Measurements from ENCODE around the gene TUT7. TPM values are rescaled to one million over a fixed set of nuclear protein-coding genes. Genes with fewer than 3 reads are reported as not detected.

The TUT7 gene
- total and polyA plus RNA-seq, 5 donors from 2014 or later = 17.3 to 75.4 (median 23.5) TPM

- H3K4me1 Mint-ChIP-seq = peaks cover 33 to 54% (median 42%) of the 10 kb centered on the region in 4 donors
- H3K4me3 ChIP-seq (ENCODE audit: low read depth, low read length) = no peak overlapping the region
Measured at GRCh38 chr9:86342269-86342668, 11.9 kb downstream of the TUT7 start.

GRCh38 chr9:86341007-86341491, 13.2 kb downstream of the TUT7 start:
- Histone ChIP-seq H3K4me1 (ENCODE audit: control insufficient read depth, insufficient read depth, low read length, poor library complexity, severe bottlenecking) (peaks cover 23% of the 10 kb centered on the region), H3K27ac (ENCODE audit: insufficient read depth, low read length, poor library complexity, severe bottlenecking) (no peak overlapping the region), H3K27me3 (ENCODE audit: control insufficient read depth, insufficient read depth, low read length) (no peaks in the 10 kb centered on the region), H3K9me3 (ENCODE audit: control insufficient read depth in 2 of 2, low read length in 2 of 2) (no peaks in the 10 kb centered on the region), H3K4me3 (ENCODE audit: low read depth, low read length) (no peak overlapping the region), H3K36me3 (ENCODE audit: control insufficient read depth, insufficient read depth, low read length) (peaks cover 94% of the 10 kb centered on the region)
- H3K27me3 Mint-ChIP-seq = no peaks in the 10 kb centered on the region
- H3K9me3 Mint-ChIP-seq = no peaks in the 10 kb centered on the region
- H3K27ac Mint-ChIP-seq = peak overlapping the region in 1 of 3 donors; percentile 76
- peaks cover 56% of the 10 kb centered on the region for H3K36me3 Mint-ChIP-seq
- H3K4me3 Mint-ChIP-seq = peak overlapping the region in 1 of 4 donors; percentile 42
- DNase-seq = no peak
- no peak for ATAC-seq (ENCODE audit: low read depth in 2 of 2)
- peaks cover 28 to 45% (median 35%) of the 10 kb centered on the region in 4 donors for H3K4me1 Mint-ChIP-seq

More at GRCh38 chr9:86342269-86342668, 11.9 kb downstream of the TUT7 start:
- Histone ChIP-seq H3K36me3 (ENCODE audit: control insufficient read depth, insufficient read depth, low read length) (peaks cover 84% of the 10 kb centered on the region), H3K27me3 (ENCODE audit: control insufficient read depth, insufficient read depth, low read length) (no peaks in the 10 kb centered on the region), H3K27ac (ENCODE audit: insufficient read depth, low read length, poor library complexity, severe bottlenecking) (no peak overlapping the region), H3K9me3 (ENCODE audit: control insufficient read depth in 2 of 2, low read length in 2 of 2) (no peaks in the 10 kb centered on the region), H3K4me1 (ENCODE audit: control insufficient read depth, insufficient read depth, low read length, poor library complexity, severe bottlenecking) (peaks cover 31% of the 10 kb centered on the region)
- H3K9me3 Mint-ChIP-seq = no peaks in the 10 kb centered on the region
- H3K36me3 Mint-ChIP-seq = peaks cover 48% of the 10 kb centered on the region
- DNase-seq (no peak), ATAC-seq (ENCODE audit: low read depth in 2 of 2) (no peak)
- H3K4me3 Mint-ChIP-seq = no peak overlapping the region
- H3K27me3 Mint-ChIP-seq = no peaks in the 10 kb centered on the region
- no peak overlapping the region for H3K27ac Mint-ChIP-seq

- H3K9me3 Mint-ChIP-seq = no peaks in the 10 kb centered on the region
- H3K36me3 Mint-ChIP-seq = peaks cover 58% of the 10 kb centered on the region
- no peaks in the 10 kb centered on the region for H3K27me3 ChIP-seq (ENCODE audit: control insufficient read depth, insufficient read depth, low read length)
- H3K4me1 Mint-ChIP-seq = peaks cover 25 to 40% (median 32%) of the 10 kb centered on the region in 4 donors
- H3K27ac Mint-ChIP-seq = peak overlapping the region; percentile 2 to 47 (median 42)
- H3K9me3 ChIP-seq (ENCODE audit: control insufficient read depth in 2 of 2, low read length in 2 of 2) = no peaks in the 10 kb centered on the region
- H3K4me3 ChIP-seq (ENCODE audit: low read depth, low read length) = no peak overlapping the region
- no peak for ATAC-seq (ENCODE audit: low read depth in 2 of 2)
- H3K27me3 Mint-ChIP-seq = no peaks in the 10 kb centered on the region
- H3K27ac ChIP-seq (ENCODE audit: insufficient read depth, low read length, poor library complexity, severe bottlenecking) = peak overlapping the region; percentile 29
- H3K4me1 ChIP-seq (ENCODE audit: control insufficient read depth, insufficient read depth, low read length, poor library complexity, severe bottlenecking) = peaks cover 23% of the 10 kb centered on the region
- DNase-seq = no peak
- peaks cover 94% of the 10 kb centered on the region for H3K36me3 ChIP-seq (ENCODE audit: control insufficient read depth, insufficient read depth, low read length)
- no peak overlapping the region for H3K4me3 Mint-ChIP-seq
Measured at GRCh38 chr9:86340356-86341006, 13.7 kb downstream of the TUT7 start.

GRCh38 chr9:86337469-86338108, 16.6 kb downstream of the TUT7 start:
- Mint-ChIP-seq H3K27me3 (no peaks in the 10 kb centered on the region), H3K4me1 (peaks cover 25 to 32% (median 30%) of the 10 kb centered on the region in 4 donors), H3K9me3 (peaks cover 0 to 2% (median 0%) of the 10 kb centered on the region in 7 donors), H3K4me3 (peak overlapping the region; percentile 2 to 67 (median 52)), H3K36me3 (peaks cover 71% of the 10 kb centered on the region), H3K27ac (peak overlapping the region; percentile 34 to 85 (median 78))
- Histone ChIP-seq H3K4me1 (ENCODE audit: control insufficient read depth, insufficient read depth, low read length, poor library complexity, severe bottlenecking) (peaks cover 23% of the 10 kb centered on the region), H3K36me3 (ENCODE audit: control insufficient read depth, insufficient read depth, low read length) (peaks cover 86% of the 10 kb centered on the region), H3K27me3 (ENCODE audit: control insufficient read depth, insufficient read depth, low read length) (no peaks in the 10 kb centered on the region), H3K9me3 (ENCODE audit: control insufficient read depth in 2 of 2, low read length in 2 of 2) (no peaks in the 10 kb centered on the region), H3K4me3 (ENCODE audit: low read depth, low read length) (peak overlapping the region; percentile 64), H3K27ac (ENCODE audit: insufficient read depth, low read length, poor library complexity, severe bottlenecking) (peak overlapping the region; percentile 58)
- ATAC-seq (ENCODE audit: low read depth in 2 of 2) = no peak
- DNase-seq = peak in 2 of 3 donors; percentile 12 to 40

GRCh38 chr9:86336058-86336457, 18.2 kb downstream of the TUT7 start:
- H3K4me1 Mint-ChIP-seq = peaks cover 21 to 25% (median 21%) of the 10 kb centered on the region in 4 donors

GRCh38 chr9:86333651-86334050, 20.6 kb downstream of the TUT7 start:
- H3K4me3 ChIP-seq (ENCODE audit: low read depth, low read length) = no peak overlapping the region
- no peaks in the 10 kb centered on the region for H3K27me3 ChIP-seq (ENCODE audit: control insufficient read depth, insufficient read depth, low read length)
- Mint-ChIP-seq H3K4me3 (no peak overlapping the region), H3K9me3 (peaks cover 0 to 3% (median 0%) of the 10 kb centered on the region in 7 donors), H3K4me1 (peaks cover 10 to 21% (median 15%) of the 10 kb centered on the region in 4 donors), H3K27me3 (no peaks in the 10 kb centered on the region), H3K27ac (peak overlapping the region in 1 of 3 donors; percentile 47), H3K36me3 (peaks cover 59% of the 10 kb centered on the region)
- H3K9me3 ChIP-seq (ENCODE audit: control insufficient read depth in 2 of 2, low read length in 2 of 2) = no peaks in the 10 kb centered on the region
- ATAC-seq (ENCODE audit: low read depth in 2 of 2) (no peak), DNase-seq (no peak)
- peaks cover 17% of the 10 kb centered on the region for H3K4me1 ChIP-seq (ENCODE audit: control insufficient read depth, insufficient read depth, low read length, poor library complexity, severe bottlenecking)
- peaks cover 69% of the 10 kb centered on the region for H3K36me3 ChIP-seq (ENCODE audit: control insufficient read depth, insufficient read depth, low read length)
- no peak overlapping the region for H3K27ac ChIP-seq (ENCODE audit: insufficient read depth, low read length, poor library complexity, severe bottlenecking)

More at GRCh38 chr9:86336058-86336457, 18.2 kb downstream of the TUT7 start:
- no peaks in the 10 kb centered on the region for H3K9me3 ChIP-seq (ENCODE audit: control insufficient read depth in 2 of 2, low read length in 2 of 2)
- H3K27me3 ChIP-seq (ENCODE audit: control insufficient read depth, insufficient read depth, low read length) = no peaks in the 10 kb centered on the region
- no peak overlapping the region for H3K27ac ChIP-seq (ENCODE audit: insufficient read depth, low read length, poor library complexity, severe bottlenecking)
- Mint-ChIP-seq H3K9me3 (peaks cover 0 to 3% (median 0%) of the 10 kb centered on the region in 7 donors), H3K27ac (peak overlapping the region in 1 of 3 donors; percentile 47), H3K4me3 (no peak overlapping the region), H3K36me3 (peaks cover 70% of the 10 kb centered on the region), H3K27me3 (no peaks in the 10 kb centered on the region)
- ATAC-seq (ENCODE audit: low read depth in 2 of 2) (no peak), DNase-seq (no peak)
- H3K36me3 ChIP-seq (ENCODE audit: control insufficient read depth, insufficient read depth, low read length) = peaks cover 74% of the 10 kb centered on the region
- peaks cover 20% of the 10 kb centered on the region for H3K4me1 ChIP-seq (ENCODE audit: control insufficient read depth, insufficient read depth, low read length, poor library complexity, severe bottlenecking)
- no peak overlapping the region for H3K4me3 ChIP-seq (ENCODE audit: low read depth, low read length)

- Mint-ChIP-seq H3K9me3 (peaks cover 0 to 3% (median 0%) of the 10 kb centered on the region in 7 donors), H3K4me1 (peaks cover 0 to 26% (median 4%) of the 10 kb centered on the region in 4 donors), H3K27me3 (no peaks in the 10 kb centered on the region), H3K36me3 (peaks cover 60% of the 10 kb centered on the region), H3K27ac (peak overlapping the region in 1 of 3 donors; percentile 41), H3K4me3 (no peak overlapping the region)
- ATAC-seq (ENCODE audit: low read depth in 2 of 2) (no peak), DNase-seq (no peak)
- Histone ChIP-seq H3K36me3 (ENCODE audit: control insufficient read depth, insufficient read depth, low read length) (peaks cover 68% of the 10 kb centered on the region), H3K27ac (ENCODE audit: insufficient read depth, low read length, poor library complexity, severe bottlenecking) (no peak overlapping the region), H3K4me1 (ENCODE audit: control insufficient read depth, insufficient read depth, low read length, poor library complexity, severe bottlenecking) (no peaks in the 10 kb centered on the region), H3K4me3 (ENCODE audit: low read depth, low read length) (no peak overlapping the region), H3K27me3 (ENCODE audit: control insufficient read depth, insufficient read depth, low read length) (no peaks in the 10 kb centered on the region), H3K9me3 (ENCODE audit: control insufficient read depth in 2 of 2, low read length in 2 of 2) (no peaks in the 10 kb centered on the region)
Measured at GRCh38 chr9:86330186-86330585, 24.0 kb downstream of the TUT7 start.

Data from CD4-positive, CD25-positive, alpha-beta regulatory T cell (primary cell).